ENCODE results near the gene HBM. TPM values are rescaled to one million over a fixed set of nuclear protein-coding genes. Genes with fewer than 3 reads are reported as not detected.
"Not testable (repeated sequence)": the region's sequence is repeated elsewhere in the genome, so short reads cannot be mapped to it uniquely, and the experiment has no call there.

Gene HBM
- total RNA-seq, 1 experiment from 2014 or later = not detected

DNA sequence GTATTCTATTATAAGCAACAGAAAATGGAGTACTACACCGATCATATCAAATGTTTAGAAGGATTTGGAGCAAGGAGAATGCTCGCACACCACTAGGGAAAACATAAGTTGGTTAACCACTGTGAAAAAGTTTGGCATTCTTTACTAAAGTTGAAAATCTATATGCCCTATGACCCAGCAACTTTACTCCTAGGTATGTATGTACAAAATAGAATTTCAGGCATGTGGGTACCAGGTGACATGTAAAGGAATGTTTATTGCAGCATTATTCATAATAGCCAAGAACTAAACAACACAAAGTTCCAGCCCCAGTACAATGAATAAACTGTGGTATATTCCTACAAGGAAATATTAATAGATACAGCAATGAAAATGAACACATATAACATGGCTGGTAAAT, 19.1 kb upstream of the HBM start:
- DNase-seq (ENCODE audit: low read depth) = no peak

DNA sequence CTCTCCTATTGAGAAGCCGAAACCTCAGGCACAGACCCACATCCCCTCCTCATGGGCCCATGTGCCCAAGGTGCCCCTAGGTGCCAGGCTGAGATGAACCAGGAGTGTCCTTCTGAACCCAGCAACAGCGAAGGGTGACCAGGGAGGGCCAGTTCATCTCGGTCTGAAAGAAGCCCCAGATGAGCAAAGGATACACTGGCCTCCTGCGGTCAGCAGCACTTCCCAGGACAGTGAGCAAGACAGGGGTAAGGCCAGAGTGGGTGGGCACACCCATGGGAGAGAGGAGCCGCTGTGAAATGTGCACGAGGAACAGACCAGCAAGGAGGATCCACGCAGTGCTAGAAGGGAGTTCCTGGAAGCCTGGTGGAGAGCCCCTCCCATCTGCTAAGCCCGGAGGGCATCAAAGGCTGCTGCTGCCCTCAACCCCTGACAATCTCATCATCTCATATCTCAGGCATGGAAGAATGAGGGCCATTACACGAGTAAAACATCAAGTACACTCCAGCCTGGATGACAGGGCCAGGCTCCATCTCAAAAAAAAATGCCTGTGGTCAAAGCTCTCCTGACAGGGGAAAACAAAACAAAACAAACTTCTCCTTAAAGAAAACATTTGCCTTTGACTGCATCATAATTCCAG, 16.6 kb upstream of the HBM start:
- DNase-seq (ENCODE audit: low read depth) = peak; percentile 76

DNA sequence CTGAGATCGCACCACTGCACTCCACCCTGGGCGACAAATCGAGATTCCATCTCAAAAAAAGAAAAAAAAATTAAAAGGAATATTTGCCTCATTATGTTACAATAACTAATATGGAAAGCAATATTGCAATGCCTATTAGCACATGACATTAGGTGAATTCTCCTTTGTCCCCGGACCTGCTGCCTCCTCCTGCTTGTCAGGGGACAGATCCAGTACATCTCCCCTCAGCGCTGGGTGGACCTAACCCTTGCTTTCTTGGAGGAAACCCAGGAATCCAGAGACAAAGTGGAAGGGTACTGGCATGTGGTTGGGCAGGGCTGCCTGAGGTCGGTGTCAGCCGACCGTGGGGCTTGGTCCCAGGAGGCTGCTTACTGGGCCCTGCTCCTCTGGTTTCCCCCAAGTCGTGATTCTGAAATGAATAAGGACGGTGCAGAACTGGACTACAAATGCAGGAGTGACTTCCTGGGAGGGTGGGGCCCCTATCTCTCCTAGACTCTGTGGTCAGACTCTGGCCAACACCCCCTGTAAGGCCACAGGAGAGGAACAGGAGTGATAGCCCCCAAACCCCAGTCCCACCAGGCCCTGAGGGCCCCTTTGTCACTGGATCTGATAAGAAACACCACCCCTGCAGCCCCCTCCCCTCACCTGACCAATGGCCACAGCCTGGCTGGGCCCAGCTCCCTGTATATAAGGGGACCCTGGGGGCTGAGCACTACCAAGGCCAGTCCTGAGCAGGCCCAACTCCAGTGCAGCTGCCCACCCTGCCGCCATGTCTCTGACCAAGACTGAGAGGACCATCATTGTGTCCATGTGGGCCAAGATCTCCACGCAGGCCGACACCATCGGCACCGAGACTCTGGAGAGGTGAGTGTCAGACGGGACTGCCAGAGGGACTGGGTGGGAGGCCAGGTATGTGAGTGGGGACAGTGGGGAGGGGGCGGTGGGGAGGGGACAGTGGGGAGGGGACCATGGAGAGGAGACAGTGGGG, 13.3 kb upstream of the HBM start, which contains the start of gene HBZ:
Gene HBZ, plus strand, starts transcription at position 504 of the 988 bp plus-strand sequence. Its CDS starts 266 bp downstream, at position 770.
- no peak for DNase-seq (ENCODE audit: low read depth)

DNA sequence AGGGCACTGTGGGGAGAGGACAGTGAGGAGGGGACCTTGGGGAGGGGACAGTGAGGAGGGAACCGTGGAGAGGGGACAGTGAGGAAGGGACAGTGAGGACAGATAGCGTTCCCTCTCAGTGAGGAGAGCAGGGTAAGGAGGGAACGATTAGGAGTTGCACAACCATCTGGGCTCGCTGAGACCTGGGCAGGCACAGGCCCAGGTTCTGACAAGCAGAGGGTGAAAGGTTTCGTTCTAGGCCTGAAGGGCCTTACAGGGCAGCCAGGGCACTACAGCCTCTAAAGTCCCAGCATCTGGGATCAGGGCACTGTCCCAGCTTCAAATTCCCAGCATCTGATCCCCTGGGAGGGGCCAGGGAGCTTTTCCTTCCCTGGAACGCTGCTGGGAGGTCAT, 12.7 kb upstream of the HBM start:
- not testable (repeated sequence) for DNase-seq (ENCODE audit: low read depth)

GRCh38 chr16:153550-154216, 12.1 kb upstream of the HBM start:
- not testable (repeated sequence) for DNase-seq (ENCODE audit: low read depth)

GRCh38 chr16:154217-155030, 11.4 kb upstream of the HBM start:
- no peak for DNase-seq (ENCODE audit: low read depth)

DNA sequence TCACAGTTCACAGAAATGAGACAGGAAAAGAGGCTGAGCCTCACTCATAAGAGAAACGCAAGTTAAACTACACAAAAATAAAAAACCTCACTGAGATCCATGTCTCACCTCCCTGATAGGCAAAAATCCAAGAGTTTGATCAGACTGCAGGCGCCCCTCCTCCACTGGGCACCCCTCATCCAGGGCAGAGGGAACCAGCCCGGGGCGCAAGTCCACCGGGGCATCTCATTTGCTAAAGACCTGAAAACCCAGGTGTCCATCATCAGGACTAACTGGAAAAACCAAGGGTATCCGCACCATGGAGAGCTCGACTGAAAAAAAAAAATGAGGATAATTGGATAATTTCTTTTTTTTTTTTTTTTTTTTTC, 10.8 kb upstream of the HBM start:
- no peak for DNase-seq (ENCODE audit: low read depth)

DNA sequence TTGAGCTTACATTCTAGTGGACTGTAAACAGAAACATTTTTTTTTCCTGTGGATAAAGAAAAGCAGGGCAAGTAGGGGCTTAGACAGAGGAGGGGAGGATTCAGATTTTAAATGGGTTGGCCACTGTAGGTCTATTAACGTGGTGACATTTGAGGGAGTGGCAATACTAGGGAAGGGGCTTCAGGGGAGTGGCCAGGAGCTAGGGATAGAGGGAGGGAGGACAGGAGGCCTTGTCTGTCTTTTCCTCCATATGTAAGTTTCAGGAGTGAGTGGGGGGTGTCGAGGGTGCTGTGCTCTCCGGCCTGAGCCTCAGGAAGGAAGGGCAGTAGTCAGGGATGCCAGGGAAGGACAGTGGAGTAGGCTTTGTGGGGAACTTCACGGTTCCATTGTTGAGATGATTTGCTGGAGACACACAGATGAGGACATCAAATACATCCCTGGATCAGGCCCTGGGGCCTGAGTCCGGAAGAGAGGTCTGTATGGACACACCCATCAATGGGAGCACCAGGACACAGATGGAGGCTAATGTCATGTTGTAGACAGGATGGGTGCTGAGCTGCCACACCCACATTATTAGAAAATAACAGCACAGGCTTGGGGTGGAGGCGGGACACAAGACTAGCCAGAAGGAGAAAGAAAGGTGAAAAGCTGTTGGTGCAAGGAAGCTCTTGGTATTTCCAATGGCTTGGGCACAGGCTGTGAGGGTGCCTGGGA, 6.5 kb upstream of the HBM start:
- no peak for DNase-seq (ENCODE audit: low read depth)

DNA sequence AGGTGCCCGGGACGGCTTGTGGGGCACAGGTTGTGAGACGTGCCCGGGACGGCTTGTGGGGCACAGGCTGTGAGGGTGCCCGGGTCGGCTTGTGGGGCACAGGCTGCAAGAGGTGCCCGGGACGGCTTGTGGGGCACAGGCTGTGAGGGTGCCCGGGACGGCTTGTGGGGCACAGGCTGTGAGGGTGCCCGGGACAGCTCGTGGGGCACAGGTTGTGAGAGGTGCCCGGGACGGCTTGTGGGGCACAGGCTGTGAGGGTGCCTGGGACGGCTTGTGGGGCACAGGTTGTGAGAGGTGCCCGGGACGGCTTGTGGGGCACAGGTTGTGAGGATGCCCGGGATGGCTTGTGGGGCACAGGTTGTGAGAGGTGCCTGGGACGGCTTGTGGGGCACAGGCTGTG, 5.5 kb upstream of the HBM start:
- not testable (repeated sequence) for DNase-seq (ENCODE audit: low read depth)

GRCh38 chr16:160691-161190, 5.0 kb upstream of the HBM start:
- DNase-seq (ENCODE audit: low read depth) = no peak

- no peak for DNase-seq (ENCODE audit: low read depth)
These were observed 3.3 kb upstream of the HBM start for GRCh38 chr16:162271-162991.

DNA sequence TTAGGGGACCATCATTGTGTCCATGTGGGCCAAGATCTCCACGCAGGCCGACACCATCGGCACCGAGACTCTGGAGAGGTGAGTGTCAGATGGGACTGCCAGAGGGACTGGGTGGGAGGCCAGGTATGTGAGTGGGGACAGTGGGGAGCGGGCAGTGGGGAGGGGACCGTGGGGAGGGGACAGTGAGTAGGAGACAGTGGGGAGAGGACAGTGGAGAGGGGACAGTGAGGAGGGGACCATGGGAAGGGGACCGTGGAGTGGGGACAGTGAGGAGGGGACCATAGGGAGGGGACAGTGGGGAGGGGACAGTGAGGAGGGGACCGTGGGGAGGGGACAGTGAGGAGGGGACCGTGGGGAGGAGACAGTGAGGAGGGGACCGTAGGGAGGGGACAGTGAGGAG, 2.6 kb upstream of the HBM start:
- DNase-seq (ENCODE audit: low read depth) = not testable (repeated sequence)

DNA sequence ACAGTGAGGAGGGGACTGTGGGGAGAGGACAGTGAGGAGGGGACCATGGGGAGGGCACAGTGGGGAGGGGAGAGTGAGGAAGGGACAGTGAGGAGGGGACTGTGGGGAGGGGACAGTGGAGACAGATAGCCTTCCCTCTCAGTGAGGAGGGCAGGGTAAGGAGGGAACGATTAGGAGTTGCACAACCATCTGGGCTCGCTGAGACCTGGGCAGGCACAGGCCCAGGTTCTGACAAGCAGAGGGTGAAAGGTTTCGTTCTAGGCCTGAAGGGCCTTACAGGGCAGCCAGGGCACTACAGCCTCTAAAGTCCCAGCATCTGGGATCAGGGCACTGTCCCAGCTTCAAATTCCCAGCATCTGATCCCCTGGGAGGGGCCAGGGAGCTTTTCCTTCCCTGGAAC, 2.1 kb upstream of the HBM start:
- DNase-seq (ENCODE audit: low read depth) = not testable (repeated sequence)

- not testable (repeated sequence) for DNase-seq (ENCODE audit: low read depth)
These were observed 1.5 kb upstream of the HBM start for GRCh38 chr16:164134-164823.

DNA sequence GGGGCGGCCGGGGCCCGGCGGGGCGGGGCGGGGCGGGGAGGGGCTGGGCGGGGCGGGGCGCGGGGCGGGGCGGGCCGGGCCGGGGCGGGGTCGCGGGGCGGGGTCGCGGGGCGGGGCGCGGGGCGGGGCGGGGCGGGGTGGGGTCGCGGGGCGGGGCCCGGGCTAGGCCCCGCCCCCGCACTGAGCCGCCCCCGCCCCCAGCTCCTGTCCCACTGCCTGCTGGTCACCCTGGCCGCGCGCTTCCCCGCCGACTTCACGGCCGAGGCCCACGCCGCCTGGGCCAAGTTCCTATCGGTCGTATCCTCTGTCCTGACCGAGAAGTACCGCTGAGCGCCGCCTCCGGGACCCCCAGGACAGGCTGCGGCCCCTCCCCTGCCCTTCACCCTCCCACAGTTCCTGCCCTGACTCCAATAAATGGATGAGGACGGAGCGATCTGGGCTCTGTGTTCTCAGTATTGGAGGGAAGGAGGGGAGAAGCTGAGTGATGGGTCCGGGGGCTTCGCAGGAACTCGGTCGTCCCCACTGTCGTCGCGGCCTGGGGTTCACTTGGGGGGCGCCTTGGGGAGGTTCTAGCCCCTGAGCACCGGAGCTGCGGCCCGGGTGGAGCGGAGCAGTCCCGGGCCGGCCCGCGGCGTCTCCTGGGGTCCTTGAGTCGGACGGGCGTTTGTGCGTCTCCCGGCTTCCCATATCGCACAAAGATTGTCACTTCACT, 795 bp upstream of the HBM start:
- DNase-seq (ENCODE audit: low read depth) = no peak

DNA sequence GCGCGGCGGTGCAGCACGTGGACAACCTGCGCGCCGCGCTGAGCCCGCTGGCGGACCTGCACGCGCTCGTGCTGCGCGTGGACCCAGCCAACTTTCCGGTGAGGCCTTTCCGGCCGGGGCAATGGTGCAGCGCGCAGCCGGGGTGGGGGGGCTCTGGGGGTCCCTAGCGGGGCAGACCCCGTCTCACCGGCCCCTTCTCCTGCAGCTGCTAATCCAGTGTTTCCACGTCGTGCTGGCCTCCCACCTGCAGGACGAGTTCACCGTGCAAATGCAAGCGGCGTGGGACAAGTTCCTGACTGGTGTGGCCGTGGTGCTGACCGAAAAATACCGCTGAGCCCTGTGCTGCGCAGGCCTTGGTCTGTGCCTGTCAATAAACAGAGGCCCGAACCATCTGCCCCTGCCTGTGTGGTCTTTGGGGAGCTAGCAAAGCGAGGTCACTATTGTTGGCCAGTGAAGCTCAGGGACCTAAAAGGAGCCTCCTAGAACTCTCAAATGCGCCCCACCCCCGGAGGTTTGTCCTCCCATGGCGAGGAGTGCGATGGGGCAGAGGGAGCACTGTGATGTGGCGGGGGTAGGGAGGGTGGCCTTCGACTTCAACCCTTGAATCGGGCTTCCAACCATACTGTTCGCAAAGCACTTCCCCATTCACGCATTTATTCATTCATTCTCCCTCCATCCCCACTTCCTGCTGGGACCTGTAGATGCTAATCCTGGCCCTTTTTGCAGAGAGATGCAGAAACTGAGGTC, 770 bp downstream of the HBM start:
- DNase-seq (ENCODE audit: low read depth) = no peak

DNA sequence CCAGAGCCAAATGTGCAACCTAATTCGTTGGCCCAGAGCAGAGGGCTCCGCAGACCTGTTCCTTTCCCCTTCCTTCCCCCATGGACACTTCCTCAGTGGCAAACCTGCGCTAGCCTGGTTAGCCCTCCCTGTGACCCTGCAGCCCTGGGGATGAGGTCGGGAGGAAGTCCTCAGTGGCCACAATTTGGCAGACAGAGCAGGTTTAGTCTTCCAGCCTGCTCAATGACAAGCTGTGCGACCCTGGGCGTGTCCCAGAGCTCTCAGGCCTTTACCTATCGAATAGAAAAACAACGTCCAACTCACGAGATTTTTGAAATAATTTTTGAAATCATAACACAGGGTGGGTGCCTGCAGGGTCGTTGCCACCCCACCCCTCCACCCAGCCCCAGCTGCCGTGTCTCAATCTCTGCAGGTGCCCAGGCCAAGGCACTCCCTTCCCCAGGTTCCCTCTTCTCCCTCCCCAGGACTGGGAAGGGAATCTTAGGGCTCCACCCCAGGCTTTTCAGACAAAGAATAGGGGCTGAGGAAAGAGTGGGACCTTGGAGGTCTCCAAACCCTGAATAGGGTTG, 1.4 kb downstream of the HBM start:
- DNase-seq (ENCODE audit: low read depth) = no peak

DNA sequence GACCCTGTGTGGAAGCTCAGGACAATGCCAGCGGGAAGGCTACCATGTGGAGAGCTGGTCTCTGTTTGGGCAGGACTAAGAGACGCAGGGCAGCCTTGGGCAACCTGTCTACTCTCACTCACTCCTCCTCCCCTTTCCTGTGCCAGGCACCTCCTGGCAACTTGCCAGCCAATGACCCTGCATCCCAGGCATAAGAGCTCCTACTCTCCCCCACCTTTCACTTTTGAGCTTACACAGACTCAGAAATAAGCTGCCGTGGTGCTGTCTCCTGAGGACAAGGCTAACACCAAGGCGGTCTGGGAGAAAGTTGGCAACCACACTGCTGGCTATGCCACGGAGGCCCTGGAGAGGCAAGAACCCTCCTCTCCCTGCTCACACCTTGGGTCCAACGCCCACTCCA, 2.6 kb downstream of the HBM start:
- no peak for DNase-seq (ENCODE audit: low read depth)
